Stimulated activated CD8-positive, alpha-beta memory T cell treated with anti-CD3 and anti-CD28 coated beads, Interleukin-12 subunit alpha, Interleukin-12 subunit beta, amount 100 ng/mL, for 24 hours (primary cell): ENCODE measurements around the gene CRHR2.

Experiments
- DNase-seq: peaks from one replicate; pipeline ENCODE4 v3.0.0-alpha.2; 2020; ENCODE audit errors: extremely low read depth

The CRHR2 gene

DNA sequence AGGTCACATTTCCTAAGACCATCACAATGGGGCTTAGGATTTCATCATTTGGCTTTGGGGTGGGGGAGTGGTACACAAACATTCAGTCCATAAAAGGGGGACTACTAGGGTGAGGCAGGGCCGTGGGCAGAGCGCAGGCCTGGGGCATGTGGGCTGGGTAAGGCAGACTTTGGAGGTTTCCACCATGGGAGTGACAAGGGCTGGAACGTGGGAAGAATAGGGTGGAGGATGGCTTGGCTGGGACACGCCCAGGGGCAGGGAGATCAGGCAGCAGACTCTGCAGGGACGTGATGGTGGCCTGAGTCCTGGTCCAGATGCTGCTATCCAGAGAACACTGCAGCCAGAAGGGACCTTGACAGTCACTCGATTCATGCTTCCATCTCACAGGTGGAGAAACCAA, 24.7 kb upstream of the CRHR2 start:
- no peak for DNase-seq

DNA sequence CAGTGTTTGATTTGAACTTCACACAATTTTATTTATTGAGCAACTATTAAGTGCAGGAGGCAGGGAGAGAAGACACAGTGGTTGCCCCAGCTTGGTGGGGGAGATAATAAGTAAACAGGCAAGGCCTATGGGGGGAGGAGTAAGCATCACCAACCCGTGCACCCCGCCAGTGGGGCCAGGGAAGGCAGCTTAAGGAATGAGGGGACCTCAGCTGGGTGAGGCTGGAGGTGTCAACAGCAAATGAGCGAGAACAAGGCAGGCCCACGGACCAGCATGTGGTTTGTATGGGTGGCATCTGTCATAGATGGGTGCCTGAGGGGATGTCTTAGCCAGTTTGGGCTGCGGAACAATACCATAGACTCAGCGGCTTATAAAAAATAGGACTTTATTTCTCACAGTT, 24.1 kb upstream of the CRHR2 start:
- no peak for DNase-seq

DNA sequence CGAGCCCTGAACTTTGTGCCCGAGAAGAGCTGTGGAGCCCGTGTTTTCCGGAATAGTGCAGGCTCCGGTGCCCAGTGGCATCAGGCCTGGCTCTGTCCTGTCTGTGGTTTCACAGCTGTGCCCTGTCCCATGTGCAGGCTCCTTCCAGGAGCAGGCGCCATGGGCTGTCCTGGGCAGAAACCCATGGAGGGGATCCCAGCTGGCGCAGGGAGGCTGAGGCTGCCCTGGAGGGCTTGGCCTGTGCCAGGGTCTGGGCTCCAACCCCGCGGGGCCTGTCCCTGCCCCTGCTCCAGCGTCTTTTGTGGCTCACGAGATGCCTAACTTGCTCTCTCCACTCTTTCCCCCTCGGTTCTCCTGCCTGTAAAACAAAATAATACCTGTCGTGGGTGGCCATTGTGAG, 23.3 kb upstream of the CRHR2 start:
- DNase-seq = no peak

DNA sequence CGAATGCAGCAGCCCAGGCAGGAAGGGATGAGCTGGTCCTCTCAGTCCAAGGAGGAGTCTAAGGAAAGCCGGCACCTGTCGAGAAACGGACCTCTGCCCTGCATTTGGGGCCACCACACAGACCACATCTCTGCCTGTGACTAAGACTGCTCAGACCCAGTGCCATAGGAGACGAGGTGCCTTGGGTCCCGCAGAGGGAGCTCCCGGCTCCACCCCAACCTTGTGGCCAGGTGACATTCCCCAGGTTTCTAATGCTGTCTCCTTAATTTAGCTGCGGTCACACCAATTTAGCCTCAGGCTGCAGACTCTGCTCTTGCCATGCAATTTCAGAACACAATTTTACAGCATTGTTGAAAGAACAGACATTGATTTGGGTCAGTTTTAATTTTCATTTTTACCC, 22.8 kb upstream of the CRHR2 start:
- DNase-seq = no peak

GRCh38 chr7:30703756-30704155, 21.5 kb upstream of the CRHR2 start:
- DNase-seq = no peak

GRCh38 chr7:30702200-30702599, 19.9 kb upstream of the CRHR2 start:
- DNase-seq = no peak

DNA sequence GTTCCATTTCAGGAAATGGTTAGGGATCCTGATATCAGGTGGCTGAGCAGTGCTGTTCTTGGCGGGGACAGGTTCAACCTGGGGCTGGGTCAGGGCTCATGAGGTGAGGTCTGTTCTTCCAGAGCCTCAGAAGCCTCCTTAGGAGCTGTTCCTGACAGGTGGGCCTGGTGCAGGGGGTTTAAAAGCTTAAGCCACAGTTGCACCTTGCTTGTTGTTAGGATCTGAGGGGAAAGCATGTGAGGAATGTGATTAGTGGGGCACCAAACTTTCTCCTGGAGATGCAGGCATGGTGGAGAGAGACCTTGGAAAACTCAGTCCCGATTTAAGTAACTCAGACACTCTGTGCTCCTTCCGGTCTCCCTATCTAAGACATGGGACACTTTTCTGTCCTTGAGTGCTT, 18.7 kb upstream of the CRHR2 start:
- no peak for DNase-seq

GRCh38 chr7:30699706-30700495, 17.6 kb upstream of the CRHR2 start:
- DNase-seq = no peak

DNA sequence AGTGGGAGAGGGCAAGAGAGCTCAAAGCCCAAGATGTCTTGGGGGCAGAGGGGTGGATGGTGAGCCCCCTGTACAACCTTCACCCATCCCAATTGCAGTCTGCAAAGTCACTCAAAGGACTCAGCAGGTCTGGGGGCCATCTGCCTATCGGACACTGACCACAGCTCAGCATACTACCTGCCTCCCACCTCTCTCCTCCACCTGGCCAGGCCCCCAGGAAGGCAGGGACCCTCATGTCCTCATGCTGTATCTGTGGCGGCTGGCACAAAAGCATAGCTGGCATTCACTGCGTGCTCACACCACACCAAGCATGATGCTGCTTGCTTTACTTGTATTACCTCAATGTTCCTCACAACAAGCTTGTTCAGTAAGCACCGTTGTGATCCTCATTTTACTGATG, 16.2 kb upstream of the CRHR2 start:
- no peak for DNase-seq

DNA sequence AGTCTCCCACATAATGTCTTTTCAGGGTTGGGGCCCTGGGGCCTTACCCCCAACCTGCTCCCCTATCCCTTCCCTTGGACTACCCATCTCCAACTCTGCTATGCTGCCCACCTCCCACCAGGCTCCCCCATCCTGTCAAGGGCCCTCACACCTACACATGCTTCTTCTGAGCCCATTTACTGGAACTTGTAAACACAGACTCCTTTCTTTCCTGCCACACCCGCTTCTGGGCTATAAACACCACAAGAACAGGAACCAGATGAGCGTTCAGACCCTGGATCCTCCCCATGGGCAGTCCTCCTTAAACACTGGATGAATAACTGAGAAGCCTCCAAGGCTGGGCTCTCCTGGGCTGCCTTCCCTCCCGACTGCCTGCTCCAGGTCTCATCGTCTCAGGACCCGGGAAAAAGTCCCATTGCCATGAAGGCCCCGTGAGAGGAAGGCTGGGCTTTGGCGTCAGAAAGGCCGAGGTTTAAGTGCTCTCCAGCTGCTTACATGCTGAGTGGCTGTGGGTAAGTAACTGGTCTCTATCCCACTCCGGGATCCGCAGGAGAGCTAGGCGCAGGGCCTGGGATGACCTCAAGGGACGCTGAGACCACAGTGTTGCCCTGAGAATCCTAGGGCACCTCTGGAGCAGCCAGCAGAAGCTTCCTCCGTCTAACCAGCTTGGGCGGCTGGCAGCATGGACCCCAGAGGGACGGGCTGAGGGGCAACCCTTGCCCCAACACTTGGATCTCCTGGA, 15.6 kb upstream of the CRHR2 start:
- no peak for DNase-seq

- no peak for DNase-seq
These were observed 12.8 kb upstream of the CRHR2 start for GRCh38 chr7:30694774-30695721.

GRCh38 chr7:30694218-30694745, 12.0 kb upstream of the CRHR2 start:
- DNase-seq = no peak

DNA sequence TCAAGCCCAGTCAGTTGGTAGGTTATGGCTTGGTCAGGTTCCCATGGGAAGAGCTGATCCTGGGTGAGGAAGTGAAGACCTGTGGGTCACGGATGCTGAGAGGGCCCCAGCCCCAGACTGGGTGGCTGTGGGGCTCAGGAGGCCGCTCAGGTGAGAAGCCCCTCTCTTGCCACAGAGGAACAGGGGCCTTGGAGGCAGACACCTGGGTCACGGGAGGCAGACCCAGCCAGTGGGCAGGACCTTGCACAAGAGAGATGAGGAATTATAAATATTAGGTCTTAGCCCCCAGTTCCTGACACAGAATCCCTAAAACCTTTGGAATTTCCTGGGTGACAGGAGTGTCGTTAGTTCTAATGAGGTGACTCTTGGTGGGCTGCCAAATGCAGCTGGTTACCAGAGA, 10.6 kb upstream of the CRHR2 start:
- DNase-seq = no peak

GRCh38 chr7:30692438-30692837, 10.2 kb upstream of the CRHR2 start:
- DNase-seq = no peak

- no peak for DNase-seq
These were observed 7.8 kb upstream of the CRHR2 start for GRCh38 chr7:30690011-30690410.

- DNase-seq = no peak
These were observed 6.5 kb upstream of the CRHR2 start for GRCh38 chr7:30688718-30689221.

- DNase-seq = no peak
These were observed 5.3 kb upstream of the CRHR2 start for GRCh38 chr7:30687604-30688003.

GRCh38 chr7:30684351-30684750, 2.1 kb upstream of the CRHR2 start:
- no peak for DNase-seq

GRCh38 chr7:30683816-30684215, 1.6 kb upstream of the CRHR2 start:
- no peak for DNase-seq

DNA sequence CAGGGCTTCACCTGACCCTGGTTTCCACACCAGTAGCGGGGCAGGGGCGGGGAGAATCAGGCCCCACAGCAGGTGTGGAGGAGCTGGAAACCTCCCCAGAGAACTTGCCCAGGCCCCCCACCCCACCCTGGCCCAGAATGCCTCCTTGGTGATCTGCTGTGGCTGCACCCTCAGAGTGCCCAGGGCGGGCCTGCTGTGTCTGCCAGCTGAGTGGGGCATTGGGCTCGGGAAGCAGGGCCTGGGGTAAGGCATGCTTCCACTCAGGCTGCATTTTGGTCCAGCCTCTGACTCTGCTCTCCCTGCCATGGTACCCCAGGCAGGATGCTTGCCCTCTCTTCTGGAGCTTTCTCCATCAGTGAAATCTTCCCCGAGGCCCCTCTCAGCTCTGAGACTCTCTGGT, 1.1 kb upstream of the CRHR2 start:
- no peak for DNase-seq

DNA sequence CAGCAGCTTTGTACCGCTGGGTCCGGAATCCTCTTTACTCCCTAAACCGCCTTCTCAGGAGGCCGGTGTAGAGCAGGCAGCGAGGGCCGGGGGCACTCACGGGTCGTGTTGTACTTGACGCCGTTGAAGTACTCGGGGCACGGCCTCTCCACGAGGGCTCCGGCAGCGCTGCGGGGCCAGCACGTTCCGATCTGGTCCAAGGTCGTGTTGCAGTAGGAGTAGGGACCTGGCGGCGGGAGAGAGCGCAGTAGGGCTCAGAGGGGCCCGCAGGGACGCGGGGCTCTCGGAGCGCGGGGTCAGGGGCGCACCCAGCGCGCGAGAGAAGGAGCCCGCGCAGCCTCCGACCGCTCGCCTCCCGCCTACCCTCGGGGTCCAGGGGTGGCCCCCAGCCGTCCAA, 443 bp downstream of the CRHR2 start:
- no peak for DNase-seq

- no peak for DNase-seq
These were observed 892 bp downstream of the CRHR2 start for GRCh38 chr7:30681331-30681797.
